Measurements from ENCODE around the gene ADK. TPM values are rescaled to one million over a fixed set of nuclear protein-coding genes. Genes with fewer than 3 reads are reported as not detected.
A peak's percentile ranks its signal among the peaks of the same experiment; 100 is the strongest.

The ADK gene
- total and polyA plus RNA-seq, 4 experiments from 2014 or later, result 33.7 to 66.6 (median 51.0) TPM

GRCh38 chr10:74300666-74301065 is 149.6 kb downstream of the ADK start:
- no peaks in the 10 kb centered on the region for H3K9me3 Mint-ChIP-seq
- no peaks in the 10 kb centered on the region for H3K9me3 ChIP-seq (ENCODE audit: control insufficient read depth in 1 of 2, low read length in 2 of 2)

GRCh38 chr10:74305730-74306129 is 154.7 kb downstream of the ADK start:
- Histone ChIP-seq H3K4me1 (ENCODE audit: insufficient read depth, low read length) (no peaks in the 10 kb centered on the region), H3K27me3 (ENCODE audit: insufficient read depth, low read length) (no peaks in the 10 kb centered on the region), H3K27ac (ENCODE audit: low read depth, low read length) (no peak overlapping the region), H3K4me3 (ENCODE audit: low read length in 2 of 2) (no peak overlapping the region), H3K36me3 (ENCODE audit: insufficient read depth, low read length) (no peaks in the 10 kb centered on the region), H3K9me3 (ENCODE audit: control insufficient read depth in 1 of 2, low read length in 2 of 2) (no peaks in the 10 kb centered on the region)
- Mint-ChIP-seq H3K27me3 (no peaks in the 10 kb centered on the region), H3K4me3 (no peak overlapping the region), H3K4me1 (peaks cover 4 to 16% (median 8%) of the 10 kb centered on the region in 4 donors), H3K36me3 (peaks cover 0 to 4% of the 10 kb centered on the region in 2 donors), H3K9me3 (peaks cover 0 to 2% (median 0%) of the 10 kb centered on the region in 8 donors), H3K27ac (peak overlapping the region in 1 of 7 donors; percentile 10)
- DNase-seq, result no peak
- ChIA-PET POLR2A (ENCODE audit: partially characterized antibody) (no interaction called here), CTCF (ENCODE audit: partially characterized antibody) (no interaction called here)
- intact Hi-C loops (cut with micrococcal nuclease), result no loop called here

More at GRCh38 chr10:74300666-74301065, 149.6 kb downstream of the ADK start:
- intact Hi-C loops (cut with micrococcal nuclease), result no loop called here
- H3K4me3 ChIP-seq (ENCODE audit: low read length in 2 of 2), result no peak overlapping the region
- H3K27me3 Mint-ChIP-seq, result no peaks in the 10 kb centered on the region
- H3K27ac ChIP-seq (ENCODE audit: low read depth, low read length), result no peak overlapping the region
- ChIA-PET POLR2A (ENCODE audit: partially characterized antibody) (no interaction called here), CTCF (ENCODE audit: partially characterized antibody) (no interaction called here)
- no peak overlapping the region for H3K27ac Mint-ChIP-seq
- H3K36me3 Mint-ChIP-seq, result peaks cover 0 to 1% of the 10 kb centered on the region in 2 donors
- H3K4me1 ChIP-seq (ENCODE audit: insufficient read depth, low read length), result no peaks in the 10 kb centered on the region
- no peak for DNase-seq
- no peak overlapping the region for H3K4me3 Mint-ChIP-seq
- peaks cover 5 to 9% (median 7%) of the 10 kb centered on the region in 4 donors for H3K4me1 Mint-ChIP-seq
- no peaks in the 10 kb centered on the region for H3K36me3 ChIP-seq (ENCODE audit: insufficient read depth, low read length)
- H3K27me3 ChIP-seq (ENCODE audit: insufficient read depth, low read length), result no peaks in the 10 kb centered on the region

GRCh38 chr10:74306227-74306982 is 155.4 kb downstream of the ADK start:
- Mint-ChIP-seq H3K4me3 (no peak overlapping the region), H3K36me3 (peaks cover 0 to 4% of the 10 kb centered on the region in 2 donors), H3K27me3 (no peaks in the 10 kb centered on the region), H3K27ac (no peak overlapping the region), H3K4me1 (peaks cover 4 to 16% (median 8%) of the 10 kb centered on the region in 4 donors), H3K9me3 (peaks cover 0 to 2% (median 0%) of the 10 kb centered on the region in 8 donors)
- Histone ChIP-seq H3K27me3 (ENCODE audit: insufficient read depth, low read length) (no peaks in the 10 kb centered on the region), H3K9me3 (ENCODE audit: control insufficient read depth in 1 of 2, low read length in 2 of 2) (no peaks in the 10 kb centered on the region), H3K27ac (ENCODE audit: low read depth, low read length) (no peak overlapping the region), H3K4me3 (ENCODE audit: low read length in 2 of 2) (no peak overlapping the region), H3K4me1 (ENCODE audit: insufficient read depth, low read length) (no peaks in the 10 kb centered on the region), H3K36me3 (ENCODE audit: insufficient read depth, low read length) (no peaks in the 10 kb centered on the region)
- ChIA-PET POLR2A (ENCODE audit: partially characterized antibody) (no interaction called here), CTCF (ENCODE audit: partially characterized antibody) (no interaction called here)
- DNase-seq, result no peak
- intact Hi-C loops (cut with micrococcal nuclease), result no loop called here

- no peak overlapping the region for H3K4me3 Mint-ChIP-seq
- ChIA-PET CTCF (ENCODE audit: partially characterized antibody) (no interaction called here), POLR2A (ENCODE audit: partially characterized antibody) (no interaction called here)
- peaks cover 0 to 4% of the 10 kb centered on the region in 2 donors for H3K36me3 Mint-ChIP-seq
- H3K9me3 Mint-ChIP-seq, result peaks cover 0 to 2% (median 0%) of the 10 kb centered on the region in 8 donors
- no peaks in the 10 kb centered on the region for H3K27me3 ChIP-seq (ENCODE audit: insufficient read depth, low read length)
- peaks cover 4 to 16% (median 8%) of the 10 kb centered on the region in 4 donors for H3K4me1 Mint-ChIP-seq
- no peak for DNase-seq
- intact Hi-C loops (cut with micrococcal nuclease), result no loop called here
- no peak overlapping the region for H3K27ac ChIP-seq (ENCODE audit: low read depth, low read length)
- no peaks in the 10 kb centered on the region for H3K9me3 ChIP-seq (ENCODE audit: control insufficient read depth in 1 of 2, low read length in 2 of 2)
- peak overlapping the region in 1 of 7 donors; percentile 20 for H3K27ac Mint-ChIP-seq
- H3K36me3 ChIP-seq (ENCODE audit: insufficient read depth, low read length), result no peaks in the 10 kb centered on the region
- no peaks in the 10 kb centered on the region for H3K4me1 ChIP-seq (ENCODE audit: insufficient read depth, low read length)
- H3K27me3 Mint-ChIP-seq, result no peaks in the 10 kb centered on the region
- no peak overlapping the region for H3K4me3 ChIP-seq (ENCODE audit: low read length in 2 of 2)
These were observed 156.1 kb downstream of the ADK start for GRCh38 chr10:74307061-74307651.

GRCh38 chr10:74310652-74311257 is 159.7 kb downstream of the ADK start:
- intact Hi-C loops (cut with micrococcal nuclease), result no loop called here
- Mint-ChIP-seq H3K4me3 (no peak overlapping the region), H3K9me3 (peaks cover 0 to 2% (median 0%) of the 10 kb centered on the region in 8 donors), H3K27ac (no peak overlapping the region), H3K4me1 (peaks cover 8 to 14% (median 10%) of the 10 kb centered on the region in 4 donors), H3K36me3 (peaks cover 0 to 5% of the 10 kb centered on the region in 2 donors), H3K27me3 (no peaks in the 10 kb centered on the region)
- DNase-seq, result no peak
- Histone ChIP-seq H3K27ac (ENCODE audit: low read depth, low read length) (no peak overlapping the region), H3K4me3 (ENCODE audit: low read length in 2 of 2) (no peak overlapping the region), H3K36me3 (ENCODE audit: insufficient read depth, low read length) (no peaks in the 10 kb centered on the region), H3K27me3 (ENCODE audit: insufficient read depth, low read length) (no peaks in the 10 kb centered on the region), H3K9me3 (ENCODE audit: control insufficient read depth in 1 of 2, low read length in 2 of 2) (no peaks in the 10 kb centered on the region), H3K4me1 (ENCODE audit: insufficient read depth, low read length) (peaks cover 8% of the 10 kb centered on the region)
- CTCF ChIA-PET (ENCODE audit: partially characterized antibody), result no interaction called here
- POLR2A ChIA-PET (ENCODE audit: partially characterized antibody), result no interaction called here

- no peak overlapping the region for H3K27ac ChIP-seq (ENCODE audit: low read depth, low read length)
- no peak overlapping the region for H3K27ac Mint-ChIP-seq
- intact Hi-C loops (cut with micrococcal nuclease), result no loop called here
These were observed 163.1 kb downstream of the ADK start for GRCh38 chr10:74314166-74314565.

GRCh38 chr10:74320026-74320425 is 169.0 kb downstream of the ADK start:
- Mint-ChIP-seq H3K9me3 (peaks cover 0 to 33% (median 19%) of the 10 kb centered on the region in 8 donors), H3K4me1 (peaks cover 0 to 4% (median 3%) of the 10 kb centered on the region in 4 donors), H3K27ac (peak overlapping the region in 1 of 7 donors; percentile 22), H3K27me3 (no peaks in the 10 kb centered on the region), H3K36me3 (peaks cover 49 to 60% of the 10 kb centered on the region in 2 donors), H3K4me3 (no peak overlapping the region)
- H3K4me1 ChIP-seq (ENCODE audit: insufficient read depth, low read length), result no peaks in the 10 kb centered on the region
- ChIA-PET POLR2A (ENCODE audit: partially characterized antibody) (no interaction called here), CTCF (ENCODE audit: partially characterized antibody) (no interaction called here)
- H3K36me3 ChIP-seq (ENCODE audit: insufficient read depth, low read length), result no peaks in the 10 kb centered on the region
- H3K4me3 ChIP-seq (ENCODE audit: low read length in 2 of 2), result no peak overlapping the region
- peaks cover 0 to 3% of the 10 kb centered on the region in 2 donors for H3K9me3 ChIP-seq (ENCODE audit: control insufficient read depth in 1 of 2, low read length in 2 of 2)
- H3K27ac ChIP-seq (ENCODE audit: low read depth, low read length), result no peak overlapping the region
- intact Hi-C loops (cut with micrococcal nuclease), result no loop called here
- DNase-seq, result no peak
- H3K27me3 ChIP-seq (ENCODE audit: insufficient read depth, low read length), result no peaks in the 10 kb centered on the region

More at GRCh38 chr10:74314166-74314565, 163.1 kb downstream of the ADK start:
- Mint-ChIP-seq H3K4me3 (peak overlapping the region in 7 of 8 donors; percentile 22 to 71 (median 31)), H3K36me3 (peaks cover 17 to 32% of the 10 kb centered on the region in 2 donors), H3K4me1 (peaks cover 0 to 7% (median 5%) of the 10 kb centered on the region in 4 donors), H3K27me3 (no peaks in the 10 kb centered on the region), H3K9me3 (peaks cover 0 to 9% (median 3%) of the 10 kb centered on the region in 8 donors)
- no peaks in the 10 kb centered on the region for H3K27me3 ChIP-seq (ENCODE audit: insufficient read depth, low read length)
- peaks cover 8% of the 10 kb centered on the region for H3K4me1 ChIP-seq (ENCODE audit: insufficient read depth, low read length)
- H3K4me3 ChIP-seq (ENCODE audit: low read length in 2 of 2), result no peak overlapping the region
- peaks cover 0 to under 1% of the 10 kb centered on the region in 2 donors for H3K9me3 ChIP-seq (ENCODE audit: control insufficient read depth in 1 of 2, low read length in 2 of 2)
- POLR2A ChIA-PET (ENCODE audit: partially characterized antibody), result no interaction called here
- peak in 1 of 5 donors; percentile 33 for DNase-seq
- no peaks in the 10 kb centered on the region for H3K36me3 ChIP-seq (ENCODE audit: insufficient read depth, low read length)
- CTCF ChIA-PET (ENCODE audit: partially characterized antibody), result no interaction called here

All from CD4-positive, alpha-beta memory T cell (primary cell).